Measurements from ENCODE around the gene PTDSS2.

DNA sequence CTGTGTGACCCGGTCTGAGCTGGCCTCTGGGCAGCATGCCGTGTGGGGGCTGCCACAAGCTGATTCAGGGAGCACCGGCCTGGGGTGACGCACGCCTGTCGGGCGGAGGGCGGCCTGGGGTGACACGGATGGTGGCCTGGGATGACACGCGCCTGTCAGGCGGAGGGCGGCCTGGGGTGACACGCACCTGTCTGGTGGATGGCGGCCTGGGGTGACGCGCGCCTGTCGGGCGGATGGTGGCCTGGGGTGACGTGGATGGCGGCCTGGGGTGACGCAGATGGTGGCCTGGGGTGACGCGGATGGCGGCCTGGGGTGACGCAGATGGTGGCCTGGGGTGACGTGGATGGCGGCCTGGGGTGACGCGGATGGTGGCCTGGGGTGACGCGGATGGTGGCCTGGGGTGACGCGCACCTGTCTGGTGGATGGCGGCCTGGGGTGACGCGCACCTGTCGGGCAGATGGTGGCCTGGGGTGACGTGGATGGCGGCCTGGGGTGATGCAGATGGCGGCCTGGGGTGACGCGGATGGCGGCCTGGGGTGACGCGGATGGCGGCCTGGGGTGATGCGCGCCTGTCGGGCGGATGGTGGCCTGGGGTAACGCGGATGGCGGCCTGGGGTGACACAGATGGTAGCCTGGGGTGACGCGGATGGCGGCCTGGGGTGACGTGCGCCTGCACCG is 21.5 kb downstream of the PTDSS2 start:
- TF ChIP-seq, protein P1, sequence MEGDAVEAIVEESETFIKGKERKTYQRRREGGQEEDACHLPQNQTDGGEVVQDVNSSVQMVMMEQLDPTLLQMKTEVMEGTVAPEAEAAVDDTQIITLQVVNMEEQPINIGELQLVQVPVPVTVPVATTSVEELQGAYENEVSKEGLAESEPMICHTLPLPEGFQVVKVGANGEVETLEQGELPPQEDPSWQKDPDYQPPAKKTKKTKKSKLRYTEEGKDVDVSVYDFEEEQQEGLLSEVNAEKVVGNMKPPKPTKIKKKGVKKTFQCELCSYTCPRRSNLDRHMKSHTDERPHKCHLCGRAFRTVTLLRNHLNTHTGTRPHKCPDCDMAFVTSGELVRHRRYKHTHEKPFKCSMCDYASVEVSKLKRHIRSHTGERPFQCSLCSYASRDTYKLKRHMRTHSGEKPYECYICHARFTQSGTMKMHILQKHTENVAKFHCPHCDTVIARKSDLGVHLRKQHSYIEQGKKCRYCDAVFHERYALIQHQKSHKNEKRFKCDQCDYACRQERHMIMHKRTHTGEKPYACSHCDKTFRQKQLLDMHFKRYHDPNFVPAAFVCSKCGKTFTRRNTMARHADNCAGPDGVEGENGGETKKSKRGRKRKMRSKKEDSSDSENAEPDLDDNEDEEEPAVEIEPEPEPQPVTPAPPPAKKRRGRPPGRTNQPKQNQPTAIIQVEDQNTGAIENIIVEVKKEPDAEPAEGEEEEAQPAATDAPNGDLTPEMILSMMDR (IDR thresholded peaks at IDR 0.05; ENCODE audit: low read depth, low read length, missing input control): no peak
- no peak for TF ChIP-seq TAF1 (conservative IDR thresholded peaks at IDR 0.05)
- TF ChIP-seq, protein P2, sequence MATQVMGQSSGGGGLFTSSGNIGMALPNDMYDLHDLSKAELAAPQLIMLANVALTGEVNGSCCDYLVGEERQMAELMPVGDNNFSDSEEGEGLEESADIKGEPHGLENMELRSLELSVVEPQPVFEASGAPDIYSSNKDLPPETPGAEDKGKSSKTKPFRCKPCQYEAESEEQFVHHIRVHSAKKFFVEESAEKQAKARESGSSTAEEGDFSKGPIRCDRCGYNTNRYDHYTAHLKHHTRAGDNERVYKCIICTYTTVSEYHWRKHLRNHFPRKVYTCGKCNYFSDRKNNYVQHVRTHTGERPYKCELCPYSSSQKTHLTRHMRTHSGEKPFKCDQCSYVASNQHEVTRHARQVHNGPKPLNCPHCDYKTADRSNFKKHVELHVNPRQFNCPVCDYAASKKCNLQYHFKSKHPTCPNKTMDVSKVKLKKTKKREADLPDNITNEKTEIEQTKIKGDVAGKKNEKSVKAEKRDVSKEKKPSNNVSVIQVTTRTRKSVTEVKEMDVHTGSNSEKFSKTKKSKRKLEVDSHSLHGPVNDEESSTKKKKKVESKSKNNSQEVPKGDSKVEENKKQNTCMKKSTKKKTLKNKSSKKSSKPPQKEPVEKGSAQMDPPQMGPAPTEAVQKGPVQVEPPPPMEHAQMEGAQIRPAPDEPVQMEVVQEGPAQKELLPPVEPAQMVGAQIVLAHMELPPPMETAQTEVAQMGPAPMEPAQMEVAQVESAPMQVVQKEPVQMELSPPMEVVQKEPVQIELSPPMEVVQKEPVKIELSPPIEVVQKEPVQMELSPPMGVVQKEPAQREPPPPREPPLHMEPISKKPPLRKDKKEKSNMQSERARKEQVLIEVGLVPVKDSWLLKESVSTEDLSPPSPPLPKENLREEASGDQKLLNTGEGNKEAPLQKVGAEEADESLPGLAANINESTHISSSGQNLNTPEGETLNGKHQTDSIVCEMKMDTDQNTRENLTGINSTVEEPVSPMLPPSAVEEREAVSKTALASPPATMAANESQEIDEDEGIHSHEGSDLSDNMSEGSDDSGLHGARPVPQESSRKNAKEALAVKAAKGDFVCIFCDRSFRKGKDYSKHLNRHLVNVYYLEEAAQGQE (IDR thresholded peaks at IDR 0.05): no peak
- no peak for TF ChIP-seq RAD21 (IDR thresholded peaks at IDR 0.05)
- no peak for TF ChIP-seq NR2F2 (IDR thresholded peaks at IDR 0.05)
- TF ChIP-seq, protein P3, sequence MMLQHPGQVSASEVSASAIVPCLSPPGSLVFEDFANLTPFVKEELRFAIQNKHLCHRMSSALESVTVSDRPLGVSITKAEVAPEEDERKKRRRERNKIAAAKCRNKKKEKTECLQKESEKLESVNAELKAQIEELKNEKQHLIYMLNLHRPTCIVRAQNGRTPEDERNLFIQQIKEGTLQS (IDR thresholded peaks at IDR 0.05): no peak
- TF ChIP-seq YY1 (IDR thresholded peaks at IDR 0.05): no peak
- TF ChIP-seq, protein P4, sequence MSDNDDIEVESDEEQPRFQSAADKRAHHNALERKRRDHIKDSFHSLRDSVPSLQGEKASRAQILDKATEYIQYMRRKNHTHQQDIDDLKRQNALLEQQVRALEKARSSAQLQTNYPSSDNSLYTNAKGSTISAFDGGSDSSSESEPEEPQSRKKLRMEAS (IDR thresholded peaks at IDR 0.05): no peak
- no peak for TF ChIP-seq SP1 (IDR thresholded peaks at IDR 0.05)
- TF ChIP-seq, protein P5, sequence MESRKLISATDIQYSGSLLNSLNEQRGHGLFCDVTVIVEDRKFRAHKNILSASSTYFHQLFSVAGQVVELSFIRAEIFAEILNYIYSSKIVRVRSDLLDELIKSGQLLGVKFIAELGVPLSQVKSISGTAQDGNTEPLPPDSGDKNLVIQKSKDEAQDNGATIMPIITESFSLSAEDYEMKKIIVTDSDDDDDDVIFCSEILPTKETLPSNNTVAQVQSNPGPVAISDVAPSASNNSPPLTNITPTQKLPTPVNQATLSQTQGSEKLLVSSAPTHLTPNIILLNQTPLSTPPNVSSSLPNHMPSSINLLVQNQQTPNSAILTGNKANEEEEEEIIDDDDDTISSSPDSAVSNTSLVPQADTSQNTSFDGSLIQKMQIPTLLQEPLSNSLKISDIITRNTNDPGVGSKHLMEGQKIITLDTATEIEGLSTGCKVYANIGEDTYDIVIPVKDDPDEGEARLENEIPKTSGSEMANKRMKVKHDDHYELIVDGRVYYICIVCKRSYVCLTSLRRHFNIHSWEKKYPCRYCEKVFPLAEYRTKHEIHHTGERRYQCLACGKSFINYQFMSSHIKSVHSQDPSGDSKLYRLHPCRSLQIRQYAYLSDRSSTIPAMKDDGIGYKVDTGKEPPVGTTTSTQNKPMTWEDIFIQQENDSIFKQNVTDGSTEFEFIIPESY (IDR thresholded peaks at IDR 0.05): no peak
- TF ChIP-seq HNF4G (IDR thresholded peaks at IDR 0.05): no peak
- no peak for TF ChIP-seq EGR1 (IDR thresholded peaks at IDR 0.05; ENCODE audit: low read depth in 2 of 2)
- no peak for TF ChIP-seq JUND (IDR thresholded peaks at IDR 0.05)
- TF ChIP-seq GABPA (IDR thresholded peaks at IDR 0.05 in 1 of 2, conservative IDR thresholded peaks at IDR 0.05 in 1 of 2): no peak
